ENCODE results near the gene PHKA1.
"Not testable (repeated sequence)": the region's sequence is repeated elsewhere in the genome, so short reads cannot be mapped to it uniquely, and the experiment has no call there.

The PHKA1 gene

DNA sequence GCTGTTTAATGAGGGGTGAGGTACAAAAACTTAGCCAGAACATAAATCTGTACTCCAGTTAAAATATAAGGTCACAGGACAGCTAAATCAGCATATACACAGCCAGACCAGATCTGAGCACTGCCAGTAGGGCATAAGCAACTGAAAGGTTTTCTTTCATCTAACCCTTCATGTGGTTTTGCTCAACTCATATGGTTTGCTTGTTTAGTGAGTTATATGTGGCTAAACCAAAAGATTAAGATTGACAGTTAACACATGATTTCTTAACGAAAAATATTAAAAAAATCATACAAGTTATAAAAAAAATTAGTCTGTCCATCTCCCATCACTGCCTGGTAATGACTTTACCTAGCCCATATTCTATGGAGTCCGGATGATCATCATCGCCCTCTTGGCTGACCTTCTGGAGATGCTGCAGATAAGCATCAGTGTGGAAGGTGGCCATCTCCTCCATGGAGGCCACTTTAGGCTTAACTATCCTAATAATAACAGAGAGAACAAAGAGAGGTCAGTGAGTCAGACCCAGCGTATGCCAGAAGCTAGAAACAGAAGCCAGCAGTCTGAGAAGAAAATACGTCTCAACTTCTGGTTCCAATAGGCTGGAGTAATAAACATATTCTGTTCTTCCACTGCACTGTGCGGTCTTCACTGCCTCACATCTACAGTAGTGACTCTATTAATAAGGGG lies 145.6 kb downstream of the PHKA1 start:
- DNase-seq: no peak

DNA sequence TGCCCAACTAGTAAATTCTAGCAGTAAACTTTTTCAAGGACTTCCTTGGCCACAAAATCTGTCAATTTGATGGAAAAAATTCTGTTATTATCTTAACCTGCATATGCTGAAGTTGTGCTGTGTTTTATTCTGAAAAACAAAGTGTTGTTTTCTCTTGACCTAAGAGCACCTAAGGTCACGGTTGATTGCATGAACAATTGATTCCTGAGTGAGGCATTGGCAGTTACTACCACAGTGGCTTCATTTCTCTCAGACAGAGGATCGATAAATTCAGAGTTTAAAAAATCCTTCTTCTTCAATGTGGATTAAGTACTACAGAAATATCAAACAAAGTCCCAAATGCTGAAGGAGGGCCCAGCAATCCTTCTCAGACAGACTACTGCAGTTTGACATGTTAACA lies 147.7 kb downstream of the PHKA1 start:
- DNase-seq: no peak

DNA sequence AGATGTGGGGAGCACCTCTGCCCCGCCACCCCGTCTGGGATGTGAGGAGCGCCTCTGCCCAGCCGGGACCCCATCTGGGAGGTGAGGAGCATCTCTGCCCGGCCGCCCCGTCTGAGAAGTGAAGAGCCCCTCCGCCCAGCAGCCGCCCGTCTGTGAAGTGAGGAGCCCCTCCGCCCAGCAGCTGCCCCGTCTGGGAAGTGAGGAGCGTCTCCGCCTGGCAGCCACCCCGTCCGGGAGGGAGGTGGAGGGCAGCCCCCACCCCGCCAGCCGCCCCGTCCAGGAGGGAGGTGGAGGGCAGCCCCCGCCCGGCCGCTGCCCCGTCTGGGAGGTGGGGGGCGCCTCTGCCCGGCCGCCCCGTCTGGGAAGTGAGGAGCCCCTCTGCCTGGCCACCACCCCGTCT lies 154.5 kb downstream of the PHKA1 start:
- not testable (repeated sequence) for DNase-seq

GRCh38 chrX:72554448-72555140 lies 159.5 kb downstream of the PHKA1 start:
- peak; percentile 82 for DNase-seq

DNA sequence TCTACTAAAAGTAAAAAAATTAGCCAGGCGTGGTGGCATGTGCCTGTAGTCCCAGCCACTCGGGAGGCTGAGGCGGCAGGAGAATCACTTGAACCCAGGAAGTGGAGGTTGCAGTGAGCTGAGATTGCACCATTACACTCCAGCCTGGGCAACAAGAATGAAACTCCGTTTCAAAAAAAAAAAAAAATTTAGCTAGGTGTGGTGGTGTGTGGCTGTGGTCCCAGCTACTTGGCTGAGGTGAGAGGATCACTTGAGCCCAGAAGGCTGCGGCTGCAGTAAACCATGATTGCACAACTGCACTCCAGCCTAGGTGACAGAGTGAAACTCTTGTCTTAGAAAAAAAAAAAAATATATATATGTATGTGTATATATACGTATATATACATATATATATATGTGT lies 161.7 kb downstream of the PHKA1 start:
- not testable (repeated sequence) for DNase-seq

GRCh38 chrX:72545990-72546389 lies 168.1 kb downstream of the PHKA1 start:
- no peak for DNase-seq

- peak; percentile 53 for DNase-seq
Measured at GRCh38 chrX:72540318-72540717, 173.8 kb downstream of the PHKA1 start.

GRCh38 chrX:72539822-72540221 lies 174.3 kb downstream of the PHKA1 start:
- DNase-seq: peak; percentile 5

DNA sequence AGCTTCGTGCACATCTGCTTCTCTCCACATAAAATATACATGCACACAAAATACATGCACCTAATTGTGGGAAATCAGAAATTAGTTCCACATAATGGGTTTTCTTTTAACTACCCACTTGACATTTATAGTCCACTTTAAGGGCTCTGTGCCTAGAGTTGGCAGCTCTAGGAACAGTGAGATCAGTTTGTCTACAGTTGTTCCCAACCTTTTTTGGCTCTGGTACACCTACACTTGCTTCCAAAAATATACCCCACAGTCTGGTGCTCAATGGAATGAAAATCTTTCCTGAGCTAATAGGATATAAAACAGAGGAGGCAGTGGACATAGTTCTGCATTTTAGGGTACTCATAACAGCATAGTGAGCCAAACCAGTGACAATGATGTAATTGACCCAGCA lies 177.6 kb downstream of the PHKA1 start:
- no peak for DNase-seq

- DNase-seq: no peak
Measured at GRCh38 chrX:72532366-72532765, 181.7 kb downstream of the PHKA1 start.

Measured in NCI-H2171 treated with DMSO at 0.1 percent for 48 hours (cell line).